NCI-H524 (cell line): Measurements from ENCODE around the gene OR2D2.
"Not testable (repeated sequence)": the region's sequence is repeated elsewhere in the genome, so short reads cannot be mapped to it uniquely, and the experiment has no call there.

Experiments used
- DNase-seq, 2 experiments: peaks; one replicate each; lab custom pipeline; 2025; lab: John Stamatoyannopoulos, UW

OR2D2 gene, protein sequence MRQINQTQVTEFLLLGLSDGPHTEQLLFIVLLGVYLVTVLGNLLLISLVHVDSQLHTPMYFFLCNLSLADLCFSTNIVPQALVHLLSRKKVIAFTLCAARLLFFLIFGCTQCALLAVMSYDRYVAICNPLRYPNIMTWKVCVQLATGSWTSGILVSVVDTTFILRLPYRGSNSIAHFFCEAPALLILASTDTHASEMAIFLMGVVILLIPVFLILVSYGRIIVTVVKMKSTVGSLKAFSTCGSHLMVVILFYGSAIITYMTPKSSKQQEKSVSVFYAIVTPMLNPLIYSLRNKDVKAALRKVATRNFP

GRCh38 chr11:6892400-6892799 is at the start of gene OR2D2:
Gene OR2D2, minus strand, starts transcription at chr11:6892500. Its CDS starts 0 bp downstream, at chr11:6892500.
- no peak for DNase-seq

- DNase-seq, result no peak
Measured at GRCh38 chr11:6941970-6942369, 49.7 kb upstream of the OR2D2 start.

- DNase-seq, result no peak
Measured at GRCh38 chr11:6932145-6932544, 39.8 kb upstream of the OR2D2 start.

DNA sequence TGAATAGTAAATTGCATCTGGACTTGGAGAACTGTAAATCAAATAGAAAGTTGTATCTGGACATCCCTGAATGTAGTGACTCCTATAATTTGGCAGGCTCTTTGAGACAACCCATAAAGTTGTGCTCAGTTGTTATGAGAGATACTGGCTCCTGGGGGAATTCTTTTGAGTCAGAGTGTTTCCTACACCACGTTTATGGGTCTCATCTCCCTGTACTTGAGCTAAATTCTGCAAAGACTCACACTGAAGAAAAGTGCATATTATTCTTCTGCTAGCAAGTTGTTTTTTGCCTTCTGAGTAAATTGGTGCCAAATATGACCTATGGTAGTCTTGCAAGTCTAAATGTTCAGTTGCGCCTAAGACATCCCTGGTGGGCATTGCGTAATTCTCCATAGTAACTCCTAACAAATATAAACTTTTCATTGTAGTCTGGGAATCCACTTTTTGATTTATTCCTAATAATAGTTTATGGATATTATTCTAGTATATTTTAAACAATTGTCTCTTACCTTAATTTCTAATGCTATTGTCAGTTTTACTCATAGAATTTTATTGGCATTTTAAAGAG is 38.9 kb upstream of the OR2D2 start:
- DNase-seq, result no peak

DNA sequence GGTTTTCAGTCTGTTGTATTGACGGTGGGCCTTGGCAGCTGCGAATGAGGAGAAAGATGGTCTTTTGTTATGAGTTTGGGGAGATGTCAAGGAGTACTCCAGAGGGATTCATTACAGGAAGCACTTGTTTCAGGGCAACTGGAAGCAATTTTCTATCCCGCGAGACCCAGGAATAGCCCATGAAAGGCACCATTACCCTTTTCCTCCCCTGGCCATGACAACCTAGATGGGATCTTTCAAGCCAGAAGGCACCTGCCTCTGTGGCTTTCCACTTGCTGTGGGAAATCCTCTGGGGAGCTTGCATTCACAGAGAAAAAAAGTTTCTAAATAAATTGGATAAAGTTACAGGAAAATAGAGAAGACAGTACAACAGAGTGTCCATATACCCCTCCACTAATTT is 36.6 kb upstream of the OR2D2 start:
- DNase-seq, result no peak

GRCh38 chr11:6927030-6927617 is 34.8 kb upstream of the OR2D2 start:
- peak in 1 of 2 experiments; percentile 39 for DNase-seq

DNA sequence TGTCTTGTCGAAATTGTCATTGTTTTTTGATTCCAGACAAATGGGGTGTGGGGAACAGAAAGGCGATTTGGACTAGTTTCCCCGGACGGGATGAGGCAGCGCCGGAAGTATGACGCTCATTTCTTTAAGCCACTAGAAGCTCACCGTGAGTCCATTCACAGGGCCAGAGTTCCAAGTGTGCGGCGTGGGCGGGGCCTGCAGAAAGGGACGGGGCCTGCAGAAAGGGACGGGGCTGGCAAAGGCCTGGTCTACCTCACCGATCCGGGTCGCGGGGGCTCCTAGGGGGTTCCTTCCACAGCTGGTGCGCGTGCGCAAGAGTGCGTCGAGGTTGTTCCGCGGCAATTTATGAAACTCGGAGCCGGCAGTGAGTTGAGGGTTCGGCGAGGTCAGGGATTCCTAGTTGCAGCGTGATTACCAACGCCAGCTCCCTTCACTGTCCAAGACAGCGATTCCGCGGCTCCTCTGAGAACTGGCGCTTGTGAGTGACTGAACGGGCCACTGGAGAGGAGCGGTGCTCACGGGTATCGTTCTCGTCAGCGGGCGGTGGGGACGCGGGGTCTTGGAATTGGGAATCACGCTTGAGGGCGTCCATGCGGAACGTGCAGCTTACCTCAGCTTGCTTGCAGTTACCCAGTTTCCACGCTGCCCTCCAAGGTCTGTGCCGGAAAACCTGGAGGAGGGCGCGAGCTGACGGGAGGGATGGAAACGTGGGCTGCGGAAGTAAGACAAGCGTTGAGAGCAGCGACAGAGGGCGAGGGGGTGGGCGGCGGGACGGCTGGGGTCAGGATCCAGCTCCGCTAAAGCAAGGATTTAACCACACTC is 34.1 kb upstream of the OR2D2 start, which contains the start of gene ZNF215:
ZNF215 (plus strand) TSS at position 219 of the 822 bp plus-strand sequence. CDS start 5,847 bp downstream, outside the sequence.
- DNase-seq, result peak; percentile 69 to 82

DNA sequence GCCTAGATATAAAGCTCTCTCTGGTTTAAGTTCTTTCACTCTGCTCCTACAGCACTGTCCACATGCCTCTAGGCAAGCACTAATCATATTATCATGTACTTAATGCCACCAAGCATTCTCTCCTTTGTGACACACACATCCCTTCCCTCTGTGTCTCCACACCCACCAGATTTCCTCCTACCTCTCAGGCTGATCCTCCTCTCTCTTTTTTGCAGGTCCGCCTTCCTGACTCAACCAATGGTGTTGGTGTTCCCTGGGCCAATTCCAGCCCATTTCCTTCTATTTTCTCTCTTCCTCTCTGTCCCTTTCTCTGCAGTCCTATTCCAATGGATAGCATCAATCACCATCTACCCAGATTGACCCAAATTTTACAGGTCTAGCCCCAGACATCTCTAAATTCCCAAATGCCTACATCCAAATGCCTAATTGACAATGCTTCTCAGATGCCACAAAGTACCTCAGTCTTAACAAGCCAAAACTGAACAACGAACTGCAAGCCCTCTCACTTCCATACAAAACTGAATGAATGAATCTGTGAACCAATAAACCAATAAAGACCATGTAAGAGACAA is 33.4 kb upstream of the OR2D2 start:
- peak; percentile 18 to 37 for DNase-seq

DNA sequence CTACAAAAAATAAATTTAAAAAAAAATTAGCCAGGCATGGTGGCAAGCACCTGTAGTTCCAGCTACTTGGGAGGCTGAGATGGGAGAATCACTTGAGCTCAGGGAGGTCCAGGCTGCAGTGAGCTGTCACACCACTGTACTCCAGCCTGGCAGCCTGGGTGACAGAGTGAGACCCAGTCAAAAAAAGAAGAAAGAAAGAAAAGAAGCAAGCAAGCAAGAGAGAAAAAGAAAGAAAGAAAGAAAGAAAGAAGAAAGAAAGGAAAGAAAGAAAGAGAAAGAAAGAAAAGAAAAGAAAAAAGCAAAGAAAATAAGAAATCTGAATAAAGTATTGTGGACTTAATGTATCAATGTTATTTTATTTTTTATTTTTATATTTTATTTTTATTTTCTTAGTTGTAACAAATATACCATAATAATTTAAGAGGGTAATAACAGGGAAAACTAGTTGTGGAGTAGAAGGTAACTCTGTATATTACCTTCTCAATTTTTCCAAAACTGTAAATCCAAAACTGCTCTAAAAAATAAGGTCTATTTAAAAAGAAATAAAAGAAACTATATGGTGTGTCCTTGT is 32.8 kb upstream of the OR2D2 start:
- no peak for DNase-seq

- no peak for DNase-seq
Measured at GRCh38 chr11:6920702-6921101, 28.4 kb upstream of the OR2D2 start, which contains the start of gene OR2D3. Gene OR2D3, plus strand, starts transcription at chr11:6921002. Its CDS starts 0 bp downstream, at chr11:6921002.

DNA sequence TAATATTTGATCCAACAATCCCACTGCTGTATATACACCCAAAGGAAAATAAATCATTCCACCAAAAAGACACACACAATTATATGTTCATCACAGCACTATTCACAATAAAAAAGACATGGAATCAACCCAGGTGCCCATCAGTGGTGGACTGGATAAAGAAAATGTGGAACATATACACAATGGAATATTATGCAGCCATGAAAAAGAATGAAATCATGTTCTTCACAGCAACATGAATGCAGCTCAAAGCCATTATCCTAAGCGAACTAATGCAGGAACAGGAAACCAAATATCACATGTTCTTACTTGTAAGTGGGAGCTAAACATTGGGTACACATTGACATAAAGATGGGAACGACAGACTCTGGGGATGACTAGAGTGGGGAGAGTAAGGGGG is 27.4 kb upstream of the OR2D2 start:
- DNase-seq, result no peak

DNA sequence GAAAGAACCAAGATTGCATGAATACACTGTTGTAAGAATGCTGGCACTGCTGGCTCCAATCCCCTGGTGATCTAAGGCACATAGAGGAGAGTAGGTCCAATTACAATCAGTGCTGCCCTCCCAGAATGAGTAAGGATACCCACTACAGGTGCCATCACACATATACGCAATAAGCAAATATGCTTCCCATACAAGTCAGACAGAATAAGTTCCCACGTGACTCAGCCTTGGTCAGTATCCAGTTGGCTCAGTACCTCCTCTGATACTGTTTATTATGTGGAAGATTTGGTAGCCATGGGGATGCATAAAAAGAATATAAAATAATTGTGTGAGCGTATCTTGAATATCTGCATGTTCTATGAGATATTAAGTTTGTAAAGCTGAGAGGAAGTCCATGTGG is 19.6 kb upstream of the OR2D2 start:
- no peak for DNase-seq

GRCh38 chr11:6911378-6911777 is 19.1 kb upstream of the OR2D2 start:
- DNase-seq, result no peak

DNA sequence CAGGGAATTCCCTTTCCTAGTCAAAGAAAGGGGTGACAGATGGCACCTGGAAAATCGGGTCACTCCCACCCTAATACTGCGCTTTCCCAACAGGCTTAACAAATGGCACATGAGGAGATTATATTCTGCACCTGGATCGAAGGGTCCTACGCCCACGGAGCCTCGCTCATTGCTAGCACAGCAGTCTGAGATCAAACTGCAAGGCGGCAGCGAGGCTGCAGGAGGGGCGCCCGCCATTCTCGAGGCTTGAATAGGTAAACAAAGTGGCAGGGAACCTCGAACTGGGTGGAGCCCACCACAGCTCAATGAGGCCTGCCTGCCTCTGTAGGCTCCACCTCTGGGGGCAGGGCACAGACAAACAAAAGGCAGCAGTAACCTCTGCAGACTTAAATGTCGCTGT is 12.5 kb upstream of the OR2D2 start:
- not testable (repeated sequence) for DNase-seq

- DNase-seq, result no peak
Measured at GRCh38 chr11:6900327-6900999, 8.2 kb upstream of the OR2D2 start.

DNA sequence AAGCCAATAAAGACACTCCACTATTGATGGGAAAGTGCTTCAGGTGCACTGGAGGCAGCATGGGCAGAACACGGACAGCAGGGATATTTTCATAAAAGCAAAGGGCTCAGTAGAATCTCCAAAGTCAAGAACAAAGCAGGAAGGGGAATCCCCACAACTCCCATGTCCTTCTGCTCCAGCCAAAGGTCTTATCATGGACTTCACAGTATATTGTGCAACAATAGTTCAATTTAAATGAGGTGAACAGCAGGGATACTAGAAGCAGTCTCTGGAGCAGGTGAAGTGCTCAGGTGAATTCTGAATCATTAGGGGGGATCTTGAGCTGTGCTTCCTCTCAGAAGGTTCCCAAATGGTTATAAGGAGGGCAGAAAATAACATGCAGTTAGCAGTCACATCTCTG is 6.6 kb upstream of the OR2D2 start:
- no peak for DNase-seq

DNA sequence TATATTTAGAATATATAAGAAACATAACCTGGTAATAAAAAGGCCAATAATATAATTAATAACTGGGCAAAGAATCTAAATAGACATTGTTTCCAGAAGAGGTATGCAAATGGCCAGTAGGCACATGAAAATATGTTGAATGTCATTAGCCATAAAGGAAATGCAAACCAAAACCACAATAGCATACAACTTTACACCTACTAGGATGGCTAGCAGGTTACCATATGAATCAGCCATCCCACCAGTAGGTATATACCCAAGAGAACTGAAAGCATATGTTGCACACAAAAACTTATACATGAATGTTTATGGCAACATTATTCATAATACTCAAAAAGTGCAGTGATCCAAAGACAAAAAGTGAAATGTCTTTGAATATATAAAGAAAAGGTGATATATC is 2.7 kb upstream of the OR2D2 start:
- no peak for DNase-seq

GRCh38 chr11:6894097-6894496 is 1.8 kb upstream of the OR2D2 start:
- DNase-seq, result no peak

GRCh38 chr11:6889835-6890234 is 2.5 kb downstream of the OR2D2 start:
- no peak for DNase-seq

DNA sequence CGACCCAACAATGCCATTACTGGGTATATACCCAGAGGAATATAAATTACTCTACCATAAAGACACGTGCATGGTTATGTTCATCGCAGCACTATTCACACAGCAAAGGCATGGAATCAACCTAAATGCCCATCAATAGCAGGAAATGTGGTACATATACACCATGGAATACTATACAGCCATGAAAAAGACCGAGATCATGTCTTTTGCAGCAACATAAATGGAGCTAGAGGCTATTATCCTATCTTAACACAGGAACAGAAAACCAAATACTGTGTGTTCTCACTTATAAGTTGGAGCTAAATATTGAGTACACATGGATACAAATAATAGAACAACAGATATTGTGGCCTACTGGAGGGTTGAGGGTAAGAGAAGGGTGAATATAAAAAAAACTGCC is 3.5 kb downstream of the OR2D2 start:
- no peak for DNase-seq

DNA sequence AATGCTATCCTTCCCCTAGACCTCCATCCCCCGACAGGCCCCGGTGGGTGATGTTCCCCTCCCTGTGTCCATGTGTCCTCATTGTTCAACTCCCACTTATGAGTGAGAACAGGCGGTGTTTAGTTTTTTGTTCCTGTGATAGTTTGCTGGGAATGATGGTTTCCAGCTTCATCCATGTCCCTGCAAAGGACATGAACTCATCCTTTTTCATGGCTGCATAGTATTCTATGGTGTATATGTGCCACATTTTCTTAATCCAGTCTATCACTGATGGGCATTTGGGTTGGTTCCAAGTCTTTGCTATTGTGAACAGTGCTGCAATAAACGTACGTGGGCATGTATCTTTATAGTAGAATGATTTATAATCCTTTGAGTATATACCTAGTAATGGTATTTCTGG is 4.6 kb downstream of the OR2D2 start:
- not testable (repeated sequence) for DNase-seq
